ENCODE data around the gene SLC25A25. TPM values are rescaled to one million over a fixed set of nuclear protein-coding genes. Genes with fewer than 3 reads are reported as not detected.
A peak's percentile ranks its signal among the peaks of the same experiment; 100 is the strongest.

SLC25A25 gene
- total and polyA plus RNA-seq, 10 donors, result 6.2 to 44.7 (median 23.0) TPM

DNA sequence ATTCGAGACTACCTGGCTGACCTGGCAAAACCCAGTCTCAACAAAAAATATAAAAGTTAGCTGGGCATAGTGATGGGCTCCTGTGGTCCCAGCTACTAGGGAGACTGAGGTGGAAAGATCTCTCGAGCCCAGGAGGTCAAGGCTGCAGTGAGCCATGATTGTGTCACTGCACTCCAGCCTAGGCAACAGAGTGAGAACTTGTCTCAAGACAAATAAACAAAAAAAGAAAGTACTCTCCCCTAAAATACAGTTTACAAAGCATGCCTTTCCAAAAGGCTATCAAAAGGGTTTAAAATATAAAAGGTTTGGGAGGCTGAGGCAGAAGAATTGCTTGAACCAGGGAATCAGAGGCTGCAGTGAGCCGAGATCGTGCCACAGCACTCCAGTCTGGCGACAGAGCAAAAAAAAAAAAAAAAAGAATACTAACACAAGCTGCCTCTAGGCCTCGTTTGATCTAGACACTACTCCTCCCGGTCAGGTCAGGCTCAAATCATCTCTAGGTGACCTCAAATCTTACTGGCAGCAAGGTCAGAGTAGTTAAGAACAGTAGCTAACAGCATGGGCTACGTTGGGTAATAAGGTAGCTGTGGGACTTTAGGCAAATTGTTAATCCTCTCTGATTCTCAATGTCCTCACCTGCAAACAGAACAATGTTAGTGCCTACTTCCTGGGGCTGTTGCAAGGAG is 10.2 kb upstream of the SLC25A25 start:
- peaks cover 29 to 91% (median 53%) of the 10 kb centered on the region in 6 donors for H3K4me1 ChIP-seq
- no peaks in the 10 kb centered on the region for H3K27me3 ChIP-seq (replicated peaks in 1 of 7)
- DNase-seq, result no peak
- peak overlapping the region in 2 of 8 donors; percentile 85 to 88 for H3K27ac ChIP-seq
- no peaks in the 10 kb centered on the region for H3K9me3 ChIP-seq
- TF ChIP-seq, protein P1, sequence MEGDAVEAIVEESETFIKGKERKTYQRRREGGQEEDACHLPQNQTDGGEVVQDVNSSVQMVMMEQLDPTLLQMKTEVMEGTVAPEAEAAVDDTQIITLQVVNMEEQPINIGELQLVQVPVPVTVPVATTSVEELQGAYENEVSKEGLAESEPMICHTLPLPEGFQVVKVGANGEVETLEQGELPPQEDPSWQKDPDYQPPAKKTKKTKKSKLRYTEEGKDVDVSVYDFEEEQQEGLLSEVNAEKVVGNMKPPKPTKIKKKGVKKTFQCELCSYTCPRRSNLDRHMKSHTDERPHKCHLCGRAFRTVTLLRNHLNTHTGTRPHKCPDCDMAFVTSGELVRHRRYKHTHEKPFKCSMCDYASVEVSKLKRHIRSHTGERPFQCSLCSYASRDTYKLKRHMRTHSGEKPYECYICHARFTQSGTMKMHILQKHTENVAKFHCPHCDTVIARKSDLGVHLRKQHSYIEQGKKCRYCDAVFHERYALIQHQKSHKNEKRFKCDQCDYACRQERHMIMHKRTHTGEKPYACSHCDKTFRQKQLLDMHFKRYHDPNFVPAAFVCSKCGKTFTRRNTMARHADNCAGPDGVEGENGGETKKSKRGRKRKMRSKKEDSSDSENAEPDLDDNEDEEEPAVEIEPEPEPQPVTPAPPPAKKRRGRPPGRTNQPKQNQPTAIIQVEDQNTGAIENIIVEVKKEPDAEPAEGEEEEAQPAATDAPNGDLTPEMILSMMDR (IDR thresholded peaks at IDR 0.05 in 8 of 11, conservative IDR thresholded peaks at IDR 0.05 in 3 of 11), result no peak
- TF ChIP-seq POLR2AphosphoS5 (IDR thresholded peaks at IDR 0.05), result no peak
- no peak for TF ChIP-seq POLR2A (IDR thresholded peaks at IDR 0.05)
- intact Hi-C loops (cut with DNase I; ENCODE audit: low total_unique reads), result no loop called here
- 82 to 92% (median 85%) methylated on average over 8 of the region's 8 CpGs for WGBS, 5 donors
- peaks cover 0 to 11% (median 1%) of the 10 kb centered on the region in 6 donors for H3K36me3 ChIP-seq
- H3K4me3 ChIP-seq, result no peak overlapping the region

DNA sequence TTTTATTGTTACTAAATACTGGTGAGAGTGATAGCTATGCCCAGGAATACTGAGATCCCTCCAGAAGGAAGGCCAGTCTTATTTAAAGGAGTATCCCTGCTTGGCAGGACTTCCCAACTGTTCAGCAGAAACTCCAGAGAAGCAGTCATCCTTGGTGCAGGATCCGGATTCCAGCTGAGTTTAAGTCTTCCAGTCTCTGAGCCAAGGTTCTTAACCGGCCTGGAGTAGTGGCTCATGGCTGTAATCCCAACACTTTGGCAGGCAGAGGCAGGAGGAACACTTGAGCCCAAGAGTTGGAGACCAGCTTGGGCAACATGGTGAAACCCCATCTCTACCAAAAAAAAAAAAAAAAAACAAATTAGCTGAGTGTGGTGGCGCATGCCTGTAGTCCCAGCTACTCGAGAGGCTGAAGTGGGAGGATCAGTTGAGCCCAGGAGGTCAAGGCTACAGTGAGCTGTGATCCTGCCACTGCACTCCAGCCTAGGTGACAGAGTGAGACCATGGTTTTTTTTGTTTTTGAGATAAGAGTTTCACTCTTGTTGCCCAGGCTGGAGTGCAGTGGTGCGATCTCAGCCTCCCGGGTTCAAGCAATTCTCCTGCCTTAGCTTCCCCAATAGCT is 8.6 kb upstream of the SLC25A25 start:
- TF ChIP-seq POLR2A (IDR thresholded peaks at IDR 0.05) (no peak), POLR2AphosphoS5 (IDR thresholded peaks at IDR 0.05) (no peak)
- TF ChIP-seq, protein P1 (IDR thresholded peaks at IDR 0.05 in 8 of 11, conservative IDR thresholded peaks at IDR 0.05 in 3 of 11), result no peak
- Histone ChIP-seq H3K27me3 (replicated peaks in 1 of 7) (no peaks in the 10 kb centered on the region), H3K4me3 (no peak overlapping the region), H3K4me1 (peaks cover 36 to 89% (median 62%) of the 10 kb centered on the region in 6 donors), H3K27ac (peak overlapping the region in 4 of 8 donors; percentile 13 to 85 (median 52)), H3K9me3 (no peaks in the 10 kb centered on the region), H3K36me3 (peaks cover 0 to 19% (median 5%) of the 10 kb centered on the region in 6 donors)
- intact Hi-C loops (cut with DNase I; ENCODE audit: low total_unique reads), result no loop called here
- 82 to 87% (median 83%) methylated on average over 6 of the region's 6 CpGs for WGBS, 5 donors
- DNase-seq, result no peak

DNA sequence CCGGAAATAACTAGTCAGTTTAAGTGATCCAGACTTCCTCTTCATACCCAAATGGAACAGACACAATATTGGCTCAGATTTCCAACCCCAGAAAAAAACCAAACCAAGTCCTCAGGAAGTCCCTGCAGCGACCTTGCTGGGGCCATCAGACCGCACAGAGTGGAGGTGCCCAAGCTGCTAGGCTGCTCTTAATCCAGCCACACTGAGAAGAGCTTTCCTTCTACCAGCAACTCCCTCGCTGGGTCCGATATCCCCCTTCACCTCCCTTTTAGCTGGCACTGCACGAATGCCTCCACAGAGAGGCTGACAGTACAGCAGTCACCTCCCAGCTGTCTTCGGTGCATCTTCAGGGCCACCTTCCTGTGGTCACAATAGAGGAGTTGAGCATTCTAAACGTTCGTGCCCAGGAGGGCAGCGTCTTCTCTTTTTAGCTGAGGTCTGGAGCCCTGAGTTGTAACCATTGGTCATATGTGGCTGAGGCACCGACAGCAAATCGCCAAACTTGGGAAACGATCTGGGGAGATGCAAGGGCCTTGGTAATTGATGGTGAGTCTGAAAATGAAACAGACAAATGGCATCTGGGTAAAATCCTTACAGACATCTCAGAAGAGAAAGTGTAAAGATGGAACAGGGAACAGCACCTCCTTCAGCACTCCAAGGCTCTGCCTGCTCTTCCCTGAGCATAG is 6.6 kb upstream of the SLC25A25 start:
- DNase-seq, result peak; percentile 67
- 12 to 20% (median 17%) methylated on average over 13 of the region's 13 CpGs for WGBS, 5 donors
- no peaks in the 10 kb centered on the region for H3K27me3 ChIP-seq (replicated peaks in 1 of 7)
- H3K9me3 ChIP-seq, result no peaks in the 10 kb centered on the region
- intact Hi-C loops (cut with DNase I; ENCODE audit: low total_unique reads), result no loop called here
- peak overlapping the region; percentile 21 to 86 (median 78) for H3K27ac ChIP-seq
- TF ChIP-seq, protein P1 (IDR thresholded peaks at IDR 0.05 in 8 of 11, conservative IDR thresholded peaks at IDR 0.05 in 3 of 11), result no peak
- TF ChIP-seq POLR2AphosphoS5 (IDR thresholded peaks at IDR 0.05) (peak in 2 of 3 donors; percentile 48 to 51), POLR2A (IDR thresholded peaks at IDR 0.05) (no peak)
- peaks cover 47 to 90% (median 65%) of the 10 kb centered on the region in 6 donors for H3K4me1 ChIP-seq
- H3K36me3 ChIP-seq, result peaks cover 0 to 19% (median 5%) of the 10 kb centered on the region in 6 donors
- H3K4me3 ChIP-seq, result peak overlapping the region in 2 of 8 donors; percentile 15 to 45
